Suprapubic skin (tissue), 4 donors: Measurements from ENCODE around the gene PLCL1.

Source experiments
- CTCF ChIP-seq, 2 donors: fragments of 200-600 bp in 1 of 2; fragments of 450-650 bp in 1 of 2; sonication (generic) in 1 of 2; IDR thresholded peaks; one replicate each; pipeline ENCODE4 v1.5.1; 2016 to 2019; ENCODE audit warnings: antibody characterized with exemption in 2 of 2, mild to moderate bottlenecking in 1 of 2, moderate library complexity in 1 of 2
- EP300 ChIP-seq: sonication (generic); formaldehyde crosslinking; IDR thresholded peaks from one replicate; pipeline ENCODE4 v1.6.1; 2017; ENCODE audit warnings: antibody characterized with exemption
- POLR2A ChIP-seq, 2 donors: fragments of 450-650 bp; IDR thresholded peaks; one replicate each; pipeline ENCODE4 v1.6.1; 2017; ENCODE audit warnings: antibody characterized with exemption in 2 of 2, mild to moderate bottlenecking in 2 of 2, moderate library complexity in 2 of 2
- POLR2AphosphoS5 ChIP-seq, 3 donors: sonication (generic); formaldehyde crosslinking; IDR thresholded peaks; one replicate each; pipeline ENCODE4 v1.6.1; 2017; ENCODE audit warnings: antibody characterized with exemption in 3 of 3

GRCh38 chr2:198102120-198102519 is 297.7 kb downstream of the PLCL1 start:
- TF ChIP-seq CTCF (IDR thresholded peaks at IDR 0.05) = no peak
- TF ChIP-seq EP300 = no peak
- no peak for TF ChIP-seq POLR2AphosphoS5 (IDR thresholded peaks at IDR 0.05)
- no peak for TF ChIP-seq POLR2A (IDR thresholded peaks at IDR 0.05)
